GM15510 (cell line): ENCODE results near the gene DDX5.
A peak's percentile ranks its signal among the peaks of the same experiment; 100 is the strongest.

Experiments used
- POLR2A ChIP-seq: IDR thresholded peaks from 3 replicates; pipeline ENCODE4 v1.6.1; 2011; ENCODE audit warnings: borderline replicate concordance; ENCODE audit not compliant: insufficient read length; ENCODE audit errors: extremely low read depth

DDX5 gene

GRCh38 chr17:64500862-64501765, 5.0 kb downstream of the DDX5 start:
- TF ChIP-seq POLR2A, result no peak

- no peak for TF ChIP-seq POLR2A
Observed at GRCh38 chr17:64500487-64500859, 5.6 kb downstream of the DDX5 start.

- TF ChIP-seq POLR2A, result no peak
Observed at GRCh38 chr17:64499805-64500486, 6.1 kb downstream of the DDX5 start.

- peak; percentile 8 for TF ChIP-seq POLR2A
Observed at GRCh38 chr17:64498308-64499203, 7.5 kb downstream of the DDX5 start.

- no peak for TF ChIP-seq POLR2A
Observed at GRCh38 chr17:64497565-64498035, 8.5 kb downstream of the DDX5 start.

- TF ChIP-seq POLR2A, result peak; percentile 95
Observed at GRCh38 chr17:64496786-64497564, 9.1 kb downstream of the DDX5 start, which contains the start of gene POLG2. POLG2 (minus strand) TSS chr17:64497054; CDS start chr17:64496968, 86 bp downstream.

- TF ChIP-seq POLR2A, result no peak
Observed at GRCh38 chr17:64496348-64496785, 9.7 kb downstream of the DDX5 start.

GRCh38 chr17:64494121-64494520, 12.0 kb downstream of the DDX5 start:
- no peak for TF ChIP-seq POLR2A

GRCh38 chr17:64492481-64493109, 13.5 kb downstream of the DDX5 start:
- TF ChIP-seq POLR2A, result no peak

- no peak for TF ChIP-seq POLR2A
Observed at GRCh38 chr17:64491994-64492393, 14.1 kb downstream of the DDX5 start.

GRCh38 chr17:64491034-64491860, 14.8 kb downstream of the DDX5 start:
- TF ChIP-seq POLR2A, result no peak

GRCh38 chr17:64488301-64488700, 17.8 kb downstream of the DDX5 start:
- TF ChIP-seq POLR2A, result no peak
